HEK293 (cell line): ENCODE results near the gene PBX3.
A peak's percentile ranks its signal among the peaks of the same experiment; 100 is the strongest.

Experiments used
- CTCF ChIA-PET: fragments of 350-600 bp; formaldehyde crosslinking; extraction: SDS; loops from one replicate; lab custom pipeline; 2021; ENCODE audit warnings: antibody characterized with exemption; lab: Yijun Ruan, JAX
- POLR2A ChIA-PET: fragments of 300-600 bp; formaldehyde crosslinking; extraction: SDS; loops from one replicate; lab custom pipeline; 2020; ENCODE audit warnings: antibody characterized with exemption, inconsistent platforms; lab: Yijun Ruan, JAX
- H3K27ac ChIP-seq: fragments of 200-500 bp; sonication (Bioruptor generic); 2 replicates; pipeline ENCODE4 v1.5.1; 2014; ENCODE audit warnings: low read depth, low read length, control low read depth, inconsistent platforms; ENCODE audit errors: extremely low read depth
- H3K36me3 ChIP-seq, 2 experiments: fragments of 200-500 bp in 1 of 2; sonication (Bioruptor generic) in 1 of 2; 1 replicate in 1 of 2; 2 replicates in 1 of 2; pipeline ENCODE4 v1.5.1; 2014 to 2017; ENCODE audit warnings: inconsistent platforms in 2 of 2, low read length in 2 of 2; ENCODE audit not compliant: control insufficient read depth in 2 of 2, insufficient read depth in 1 of 2
- H3K4me1 ChIP-seq: fragments of 200-500 bp; sonication (Bioruptor generic); 2 replicates; pipeline ENCODE4 v1.5.1; 2014; ENCODE audit warnings: mild to moderate bottlenecking, low read length, inconsistent platforms; ENCODE audit not compliant: control insufficient read depth, insufficient read depth
- H3K4me3 ChIP-seq: 2 replicates; pipeline ENCODE4 v1.5.1; 2011; ENCODE audit warnings: low read depth, mild to moderate bottlenecking, control low read depth, low read length, moderate library complexity
- H3K9me3 ChIP-seq: fragments of 200-500 bp; sonication (Bioruptor generic); 2 replicates; pipeline ENCODE4 v1.5.1; 2014; ENCODE audit warnings: low read depth, low read length, inconsistent platforms; ENCODE audit not compliant: control insufficient read depth, insufficient read depth
- KLF16 ChIP-seq: fragments of 450-650 bp; formaldehyde crosslinking; IDR thresholded peaks from 2 replicates; pipeline ENCODE4 v1.5.1; 2017; ENCODE audit warnings: missing biosample characterization, missing genetic modification characterization
- OSR2 ChIP-seq: fragments of 450-650 bp; formaldehyde crosslinking; IDR thresholded peaks from 2 replicates; pipeline ENCODE4 v1.5.1; 2016; ENCODE audit warnings: missing biosample characterization, missing genetic modification characterization
- PRDM6 ChIP-seq: fragments of 450-650 bp; formaldehyde crosslinking; IDR thresholded peaks from 2 replicates; pipeline ENCODE4 v1.5.1; 2017; ENCODE audit warnings: missing biosample characterization, missing genetic modification characterization
- SCRT1 ChIP-seq: fragments of 450-650 bp; formaldehyde crosslinking; IDR thresholded peaks from 2 replicates; pipeline ENCODE4 v1.5.1; 2016; ENCODE audit warnings: missing biosample characterization, missing genetic modification characterization, borderline replicate concordance
- YY1 ChIP-seq: fragments of 450-650 bp; formaldehyde crosslinking; IDR thresholded peaks from 2 replicates; pipeline ENCODE4 v1.5.1; 2018; ENCODE audit warnings: missing biosample characterization, missing genetic modification characterization
- ZFHX2 ChIP-seq: fragments of 450-650 bp; formaldehyde crosslinking; conservative IDR thresholded peaks from 2 replicates; pipeline ENCODE4 v1.5.1; 2016; ENCODE audit warnings: missing biosample characterization, missing genetic modification characterization
- ZNF112 ChIP-seq: fragments of 450-650 bp; formaldehyde crosslinking; IDR thresholded peaks from 2 replicates; pipeline ENCODE4 v1.5.0; 2017; ENCODE audit warnings: missing biosample characterization, missing genetic modification characterization
- ZNF174 ChIP-seq: fragments of 450-650 bp; formaldehyde crosslinking; IDR thresholded peaks from 2 replicates; pipeline ENCODE4 v1.5.0; 2017; ENCODE audit warnings: missing biosample characterization, mild to moderate bottlenecking, missing genetic modification characterization
- ZNF366 ChIP-seq: fragments of 450-650 bp; formaldehyde crosslinking; conservative IDR thresholded peaks from 2 replicates; pipeline ENCODE4 v1.5.1; 2016; ENCODE audit warnings: missing biosample characterization, missing genetic modification characterization
- ZNF529 ChIP-seq: fragments of 450-650 bp; formaldehyde crosslinking; IDR thresholded peaks from 2 replicates; pipeline ENCODE4 v1.5.1; 2017; ENCODE audit warnings: missing genetic modification characterization, missing biosample characterization; ENCODE audit not compliant: insufficient replicate concordance
- ZNF596 ChIP-seq: fragments of 450-650 bp; IDR thresholded peaks from 2 replicates; pipeline ENCODE4 v1.5.0; 2018; ENCODE audit warnings: missing biosample characterization, mild to moderate bottlenecking, missing genetic modification characterization, moderate library complexity
- ZNF623 ChIP-seq: fragments of 450-650 bp; formaldehyde crosslinking; IDR thresholded peaks from 2 replicates; pipeline ENCODE4 v1.5.1; 2016; ENCODE audit warnings: missing biosample characterization, missing genetic modification characterization
- TF ChIP-seq, protein P1 (sequence below): fragments of 450-650 bp; formaldehyde crosslinking; IDR thresholded peaks from 2 replicates; pipeline ENCODE4 v1.5.1; 2016; ENCODE audit warnings: missing biosample characterization, missing genetic modification characterization

Gene PBX3

GRCh38 chr9:125914411-125914810 is 167.2 kb downstream of the PBX3 start:
- H3K27ac ChIP-seq: no peak overlapping the region
- peaks cover 44% of the 10 kb centered on the region for H3K4me1 ChIP-seq
- H3K36me3 ChIP-seq: no peaks in the 10 kb centered on the region
- H3K4me3 ChIP-seq: no peak overlapping the region
- no peaks in the 10 kb centered on the region for H3K9me3 ChIP-seq
- CTCF ChIA-PET: no interaction called here
- POLR2A ChIA-PET: no interaction called here
- TF ChIP-seq, protein P1, sequence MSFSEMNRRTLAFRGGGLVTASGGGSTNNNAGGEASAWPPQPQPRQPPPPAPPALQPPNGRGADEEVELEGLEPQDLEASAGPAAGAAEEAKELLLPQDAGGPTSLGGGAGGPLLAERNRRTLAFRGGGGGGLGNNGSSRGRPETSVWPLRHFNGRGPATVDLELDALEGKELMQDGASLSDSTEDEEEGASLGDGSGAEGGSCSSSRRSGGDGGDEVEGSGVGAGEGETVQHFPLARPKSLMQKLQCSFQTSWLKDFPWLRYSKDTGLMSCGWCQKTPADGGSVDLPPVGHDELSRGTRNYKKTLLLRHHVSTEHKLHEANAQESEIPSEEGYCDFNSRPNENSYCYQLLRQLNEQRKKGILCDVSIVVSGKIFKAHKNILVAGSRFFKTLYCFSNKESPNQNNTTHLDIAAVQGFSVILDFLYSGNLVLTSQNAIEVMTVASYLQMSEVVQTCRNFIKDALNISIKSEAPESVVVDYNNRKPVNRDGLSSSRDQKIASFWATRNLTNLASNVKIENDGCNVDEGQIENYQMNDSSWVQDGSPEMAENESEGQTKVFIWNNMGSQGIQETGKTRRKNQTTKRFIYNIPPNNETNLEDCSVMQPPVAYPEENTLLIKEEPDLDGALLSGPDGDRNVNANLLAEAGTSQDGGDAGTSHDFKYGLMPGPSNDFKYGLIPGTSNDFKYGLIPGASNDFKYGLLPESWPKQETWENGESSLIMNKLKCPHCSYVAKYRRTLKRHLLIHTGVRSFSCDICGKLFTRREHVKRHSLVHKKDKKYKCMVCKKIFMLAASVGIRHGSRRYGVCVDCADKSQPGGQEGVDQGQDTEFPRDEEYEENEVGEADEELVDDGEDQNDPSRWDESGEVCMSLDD (tag by site-specific recombination): no peak
- TF ChIP-seq KLF16 (tag by site-specific recombination): no peak
- no peak for TF ChIP-seq YY1 (tag by site-specific recombination)
- peak; percentile 54 for TF ChIP-seq PRDM6 (tag by site-specific recombination)
- TF ChIP-seq OSR2 (tag by site-specific recombination): peak; percentile 21; the same call in 1 of the 2 replicates
- TF ChIP-seq ZNF366 (tag by site-specific recombination): 0 out of 2 replicates have a peak, but pooled peaks have one; percentile 15
- no peak for TF ChIP-seq ZNF112 (tag by site-specific recombination)
- no peak for TF ChIP-seq ZNF623
- no peak for TF ChIP-seq SCRT1

- TF ChIP-seq ZNF174 (tag by site-specific recombination) (no peak), ZNF596 (tag by site-specific recombination) (peak; percentile 40)
- CTCF ChIA-PET: no interaction called here
These were observed 168.4 kb downstream of the PBX3 start for GRCh38 chr9:125915606-125916005.

GRCh38 chr9:125919565-125919964 is 172.4 kb downstream of the PBX3 start:
- ChIA-PET CTCF (no interaction called here), POLR2A (no interaction called here)
- Histone ChIP-seq H3K4me1 (peaks cover 12% of the 10 kb centered on the region), H3K9me3 (no peaks in the 10 kb centered on the region), H3K4me3 (no peak overlapping the region), H3K27ac (no peak overlapping the region), H3K36me3 (no peaks in the 10 kb centered on the region; a peak in 1 of 3 replicates)
- 0 out of 2 replicates have a peak, but pooled peaks have one; percentile 23 for TF ChIP-seq PRDM6 (tag by site-specific recombination)
- no peak for TF ChIP-seq ZFHX2 (tag by site-specific recombination)
- TF ChIP-seq ZNF529 (tag by site-specific recombination): no peak

More at GRCh38 chr9:125915606-125916005, 168.4 kb downstream of the PBX3 start:
- H3K4me1 ChIP-seq: peaks cover 43% of the 10 kb centered on the region
- POLR2A ChIA-PET: no interaction called here
- no peak overlapping the region for H3K27ac ChIP-seq
- no peaks in the 10 kb centered on the region for H3K9me3 ChIP-seq
- no peak overlapping the region for H3K4me3 ChIP-seq
- no peaks in the 10 kb centered on the region for H3K36me3 ChIP-seq
